HUES64 (cell line): Measurements from ENCODE around the gene OMD.

ENCODE experiments used
- H3K27ac ChIP-seq: 2 replicates; pipeline ENCODE4 v1.7.0; 2013; ENCODE audit warnings: low read depth, low read length, inconsistent platforms
- H3K27me3 ChIP-seq: 2 replicates; pipeline ENCODE4 v1.6.1; 2013; ENCODE audit warnings: mild to moderate bottlenecking, low read length; ENCODE audit not compliant: insufficient read depth
- H3K36me3 ChIP-seq: 2 replicates; pipeline ENCODE4 v1.6.1; 2013; ENCODE audit warnings: mild to moderate bottlenecking, low read length; ENCODE audit not compliant: insufficient read depth
- H3K4me1 ChIP-seq: 2 replicates; pipeline ENCODE4 v1.6.1; 2013; ENCODE audit warnings: mild to moderate bottlenecking, low read length, moderate library complexity; ENCODE audit not compliant: insufficient read depth
- H3K4me3 ChIP-seq: 2 replicates; pipeline ENCODE4 v1.5.1; 2013; ENCODE audit warnings: mild to moderate bottlenecking, low read length, moderate library complexity
- H3K9ac ChIP-seq: 2 replicates; pipeline ENCODE4 v1.6.1; 2013; ENCODE audit warnings: mild to moderate bottlenecking, low read depth, low read length
- H3K9me3 ChIP-seq: 2 replicates; pipeline ENCODE4 v1.6.1; 2013; ENCODE audit warnings: low read depth, low read length; ENCODE audit not compliant: insufficient read depth
- WGBS: fragments of 150-250, 120-280 bp; methylation state at CpG from one replicate; pipeline ENCODE4 v1.1.7; 2013; ENCODE audit warnings: missing lambda C conversion rate; 5-methylcytosine and 5-hydroxymethylcytosine counted together

The OMD gene

DNA sequence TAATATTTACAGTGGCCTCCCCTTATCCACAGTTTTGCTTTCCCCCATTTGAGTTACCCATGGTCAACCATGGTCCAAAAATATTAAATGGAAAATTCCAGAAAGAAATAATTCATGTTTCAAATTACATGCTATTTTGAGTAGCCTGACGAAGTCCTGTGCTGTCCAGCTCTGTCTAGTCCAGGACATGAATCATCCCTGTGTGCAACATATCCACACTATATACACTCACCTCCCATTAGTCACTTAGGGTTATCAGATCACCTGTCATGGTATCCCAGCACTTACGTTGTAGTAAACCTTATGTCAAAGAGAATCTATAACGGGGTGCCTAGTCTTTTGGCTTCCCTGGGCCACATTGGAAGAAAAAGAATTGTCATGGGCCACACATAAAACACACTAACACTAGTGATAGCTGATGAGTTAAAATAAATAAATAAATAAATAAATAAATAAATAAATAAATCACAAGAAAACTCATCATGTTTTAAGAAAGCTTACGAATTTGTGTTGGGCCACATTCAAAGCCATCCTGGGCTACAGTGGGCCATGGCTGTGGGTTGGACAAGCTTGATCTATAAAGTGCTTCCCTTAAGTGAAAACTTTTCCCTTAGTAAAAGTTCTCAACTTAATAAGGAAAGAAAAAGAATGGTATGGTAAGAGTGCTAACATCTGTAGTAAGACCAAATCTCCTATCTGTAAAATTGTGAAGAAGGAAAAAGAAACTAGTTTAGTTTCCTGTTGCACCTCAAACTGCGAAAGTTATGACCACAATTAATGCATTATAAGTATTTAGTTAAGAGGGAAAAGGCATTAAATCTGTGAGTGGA is 15.9 kb upstream of the OMD start:
- Histone ChIP-seq H3K4me1 (no peaks in the 10 kb centered on the region), H3K9ac (no peak overlapping the region), H3K27me3 (no peaks in the 10 kb centered on the region), H3K27ac (no peak overlapping the region), H3K4me3 (no peak overlapping the region), H3K36me3 (no peaks in the 10 kb centered on the region), H3K9me3 (no peaks in the 10 kb centered on the region)
- 97% methylated on average over 5 of the region's 5 CpGs for WGBS

DNA sequence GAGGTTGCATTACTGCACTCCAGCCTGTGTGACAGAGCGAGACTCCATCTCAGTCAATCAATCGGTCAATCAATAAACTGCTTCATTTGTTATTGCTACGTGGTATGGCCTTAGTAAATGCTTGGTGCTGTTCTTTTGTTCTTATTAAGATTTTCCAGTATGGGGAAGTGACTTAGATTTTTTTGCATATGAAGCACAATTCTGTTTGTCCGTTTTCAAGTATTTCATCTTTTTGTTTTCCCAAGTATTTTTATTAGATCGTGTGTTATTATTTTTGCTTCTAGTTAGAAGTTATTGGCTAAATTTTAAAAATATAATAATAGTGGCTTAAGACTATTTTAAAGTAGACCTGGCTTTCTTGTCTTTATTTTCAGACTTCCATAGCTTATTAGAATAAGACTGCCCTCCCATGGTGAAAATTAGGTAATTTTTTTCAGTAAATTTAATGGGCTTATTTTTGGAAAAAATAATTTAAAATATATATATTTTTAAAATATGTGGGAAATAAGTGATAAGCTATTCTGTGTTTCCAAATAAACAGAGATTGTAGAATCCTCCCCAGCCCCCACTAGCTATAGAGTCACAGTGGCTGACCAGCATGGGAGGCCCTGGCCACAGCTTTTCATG is 14.7 kb upstream of the OMD start:
- H3K9me3 ChIP-seq = no peaks in the 10 kb centered on the region
- H3K36me3 ChIP-seq = no peaks in the 10 kb centered on the region
- 88% methylated on average over 4 of the region's 5 CpGs for WGBS
- H3K9ac ChIP-seq = no peak overlapping the region
- H3K4me1 ChIP-seq = no peaks in the 10 kb centered on the region
- no peaks in the 10 kb centered on the region for H3K27me3 ChIP-seq
- no peak overlapping the region for H3K4me3 ChIP-seq
- H3K27ac ChIP-seq = no peak overlapping the region

DNA sequence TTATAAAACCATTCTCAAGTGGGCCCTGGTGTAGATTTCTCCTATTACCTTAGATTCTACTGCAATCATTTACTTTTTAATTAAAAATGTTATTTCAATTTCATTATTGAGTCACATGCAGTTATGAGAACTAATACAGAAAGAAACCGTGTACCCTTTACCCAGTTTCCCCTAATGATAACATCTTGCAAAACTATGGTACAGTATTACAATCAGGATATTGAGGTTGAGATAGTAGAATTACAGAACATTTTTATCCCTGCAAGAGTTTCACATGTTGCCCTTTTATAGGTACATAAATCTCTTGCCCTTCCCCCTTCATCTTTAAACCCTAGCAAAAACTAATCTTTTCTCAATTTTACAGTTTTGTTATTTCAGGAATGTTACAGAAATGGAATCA is 11.0 kb upstream of the OMD start:
- 83% methylated on average over 1 of the region's 1 CpG for whole genome bisulfite sequencing
- H3K4me1 ChIP-seq = no peaks in the 10 kb centered on the region
- H3K27ac ChIP-seq = no peak overlapping the region
- H3K36me3 ChIP-seq = no peaks in the 10 kb centered on the region
- no peaks in the 10 kb centered on the region for H3K9me3 ChIP-seq
- no peak overlapping the region for H3K4me3 ChIP-seq
- no peaks in the 10 kb centered on the region for H3K27me3 ChIP-seq
- no peak overlapping the region for H3K9ac ChIP-seq

DNA sequence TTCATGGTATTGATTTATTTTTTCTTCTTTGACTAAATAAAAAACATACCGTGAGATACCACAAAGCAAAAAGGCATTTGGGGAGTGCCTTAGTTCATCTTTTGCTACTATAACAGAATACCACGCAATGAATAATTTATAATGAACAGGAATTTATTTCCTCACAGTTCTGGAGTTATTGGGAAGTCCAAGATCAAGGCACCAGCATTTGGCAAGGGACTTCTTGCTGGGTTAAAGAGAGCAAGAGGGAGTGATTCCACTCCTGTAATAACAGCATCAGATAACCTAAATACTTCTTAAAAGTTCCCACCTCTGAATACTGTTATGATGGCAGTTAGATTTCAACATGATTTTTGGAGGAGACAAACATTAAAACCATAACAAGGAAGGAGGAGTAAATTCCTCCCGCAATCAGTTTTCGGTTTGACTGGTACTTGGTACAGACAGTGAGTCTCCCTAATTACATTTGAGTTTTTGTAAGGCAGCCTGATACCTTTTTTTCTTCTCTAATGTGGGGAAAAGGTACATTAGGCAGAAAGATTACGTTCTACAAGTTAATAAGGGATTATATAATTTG is 8.8 kb upstream of the OMD start:
- Histone ChIP-seq H3K4me3 (no peak overlapping the region), H3K36me3 (no peaks in the 10 kb centered on the region), H3K27ac (no peak overlapping the region), H3K9ac (no peak overlapping the region), H3K27me3 (no peaks in the 10 kb centered on the region), H3K4me1 (no peaks in the 10 kb centered on the region), H3K9me3 (no peaks in the 10 kb centered on the region)
- WGBS = 100% methylated on average over 2 of the region's 5 CpGs

DNA sequence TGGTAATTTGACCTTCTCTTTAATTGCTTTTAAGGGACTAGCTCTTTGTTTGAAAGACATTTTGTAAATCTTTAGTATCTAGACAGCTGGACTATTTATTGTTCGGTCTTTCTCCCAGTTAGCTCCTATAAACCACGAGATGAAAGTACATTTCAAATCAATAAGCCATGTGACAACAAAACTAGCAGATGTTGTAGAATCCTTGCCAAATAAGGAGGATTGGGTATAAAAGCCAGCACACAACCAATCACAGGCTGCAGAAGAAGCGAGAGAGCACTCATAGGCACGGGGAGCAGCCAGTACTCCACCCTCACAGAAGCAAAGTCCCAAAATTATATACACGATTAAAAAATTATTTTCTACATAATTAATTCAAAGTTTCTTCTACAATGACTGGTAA is 8.1 kb upstream of the OMD start:
- H3K36me3 ChIP-seq = no peaks in the 10 kb centered on the region
- H3K27ac ChIP-seq = no peak overlapping the region
- H3K27me3 ChIP-seq = no peaks in the 10 kb centered on the region
- no peaks in the 10 kb centered on the region for H3K4me1 ChIP-seq
- no peaks in the 10 kb centered on the region for H3K9me3 ChIP-seq
- no peak overlapping the region for H3K9ac ChIP-seq
- H3K4me3 ChIP-seq = no peak overlapping the region
- WGBS = 89% methylated on average over 5 of the region's 5 CpGs

DNA sequence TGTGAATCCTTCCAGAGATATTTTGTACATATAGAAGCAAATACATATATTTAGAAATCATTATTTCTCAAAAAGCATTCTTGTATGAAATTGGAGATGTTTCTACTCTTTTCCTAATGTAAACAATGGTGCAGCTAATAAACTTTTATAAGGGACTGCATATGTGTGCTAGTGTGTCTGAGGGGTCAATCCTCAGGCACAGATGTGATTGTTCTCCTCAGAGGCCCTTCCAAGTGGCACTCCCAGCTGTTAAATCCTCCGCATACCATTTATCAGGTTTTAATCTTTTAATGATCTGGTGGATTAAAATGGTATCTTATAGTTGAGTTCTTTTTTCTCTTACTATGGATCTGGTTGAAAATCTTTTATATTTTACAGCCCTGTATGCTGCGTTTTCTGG is 5.6 kb upstream of the OMD start:
- Histone ChIP-seq H3K4me3 (no peak overlapping the region), H3K9me3 (no peaks in the 10 kb centered on the region), H3K9ac (no peak overlapping the region), H3K4me1 (no peaks in the 10 kb centered on the region), H3K27ac (no peak overlapping the region), H3K27me3 (no peaks in the 10 kb centered on the region), H3K36me3 (no peaks in the 10 kb centered on the region)
- WGBS = no CpG with 5 or more reads among the region's 2 CpGs

DNA sequence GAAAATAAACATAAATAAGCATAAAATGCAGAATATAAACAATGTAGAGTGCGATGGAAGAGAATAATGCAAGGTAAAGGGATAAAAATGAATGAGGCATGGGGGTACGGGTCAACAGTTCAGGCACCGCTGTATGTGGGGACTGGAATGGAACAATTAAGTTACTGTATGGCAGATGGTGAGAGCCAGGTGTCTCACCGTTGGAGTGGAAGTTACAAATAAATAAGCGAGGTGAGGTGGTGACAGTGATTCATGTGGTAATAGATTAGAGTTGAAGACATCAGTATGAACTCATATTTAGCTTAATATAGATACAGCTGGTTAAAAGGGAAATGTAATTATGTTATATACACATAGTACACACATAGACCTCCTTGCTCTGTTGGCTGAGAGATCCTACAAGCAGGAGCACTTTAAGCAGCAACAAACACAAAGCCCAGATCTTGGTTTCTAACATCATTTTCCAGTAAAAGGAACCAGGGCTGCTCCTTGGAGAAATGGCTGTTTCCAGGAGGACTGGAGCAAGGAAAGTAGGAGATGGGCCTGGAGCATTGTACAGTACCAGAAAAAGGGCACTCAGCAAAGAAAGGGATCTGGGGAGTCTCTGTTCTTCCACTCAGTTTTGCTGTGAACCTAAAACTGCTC is 2.4 kb upstream of the OMD start:
- 93% methylated on average over 5 of the region's 5 CpGs for WGBS
- Histone ChIP-seq H3K9ac (no peak overlapping the region), H3K9me3 (no peaks in the 10 kb centered on the region), H3K4me1 (no peaks in the 10 kb centered on the region), H3K36me3 (no peaks in the 10 kb centered on the region), H3K4me3 (no peak overlapping the region), H3K27me3 (no peaks in the 10 kb centered on the region), H3K27ac (no peak overlapping the region)

DNA sequence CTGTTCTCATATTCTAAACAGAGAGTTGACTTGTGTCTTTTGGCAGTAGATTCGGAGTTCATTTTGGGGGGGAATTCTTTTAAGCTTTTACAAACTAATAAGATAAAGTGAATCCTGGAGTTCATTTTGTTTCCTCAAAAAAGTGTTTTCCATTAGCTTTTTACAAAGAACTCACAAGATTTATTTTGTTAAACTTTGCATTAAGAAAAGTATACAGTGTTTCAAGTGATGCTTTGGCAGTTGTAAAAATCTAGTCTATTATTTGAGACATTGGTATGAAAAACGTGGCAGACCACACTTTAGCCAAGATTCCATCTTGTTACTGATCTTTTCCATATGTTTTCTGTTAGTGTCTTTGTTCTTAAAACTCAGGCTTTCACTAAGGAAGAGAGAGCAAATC is 1.2 kb upstream of the OMD start:
- Histone ChIP-seq H3K36me3 (no peaks in the 10 kb centered on the region), H3K4me1 (no peaks in the 10 kb centered on the region), H3K9ac (no peak overlapping the region), H3K4me3 (no peak overlapping the region), H3K27me3 (no peaks in the 10 kb centered on the region), H3K27ac (no peak overlapping the region), H3K9me3 (no peaks in the 10 kb centered on the region)
- WGBS = 65% methylated on average over 1 of the region's 2 CpGs

DNA sequence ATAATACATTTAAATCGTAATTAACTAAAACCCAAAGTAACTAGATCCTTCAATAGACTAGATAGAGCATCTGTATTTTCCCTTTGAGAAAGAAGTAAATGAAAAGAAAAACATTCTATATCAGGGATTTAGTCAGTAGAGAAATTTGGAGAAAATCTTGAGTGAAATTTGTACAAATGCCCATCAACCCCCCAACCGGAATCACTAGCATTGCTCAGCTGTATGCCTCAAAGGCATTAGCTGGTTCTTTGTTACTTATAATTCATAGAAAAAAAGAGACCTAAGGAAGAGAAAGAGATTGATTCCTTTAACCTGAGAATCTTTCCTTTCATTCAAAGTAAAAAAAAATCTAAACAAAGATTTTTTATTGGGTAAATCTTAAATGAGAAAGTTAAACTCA is 659 bp downstream of the OMD start:
- H3K36me3 ChIP-seq = no peaks in the 10 kb centered on the region
- no peaks in the 10 kb centered on the region for H3K9me3 ChIP-seq
- no peaks in the 10 kb centered on the region for H3K27me3 ChIP-seq
- H3K9ac ChIP-seq = no peak overlapping the region
- no peak overlapping the region for H3K4me3 ChIP-seq
- WGBS = 100% methylated on average over 1 of the region's 2 CpGs
- H3K27ac ChIP-seq = no peak overlapping the region
- no peaks in the 10 kb centered on the region for H3K4me1 ChIP-seq

DNA sequence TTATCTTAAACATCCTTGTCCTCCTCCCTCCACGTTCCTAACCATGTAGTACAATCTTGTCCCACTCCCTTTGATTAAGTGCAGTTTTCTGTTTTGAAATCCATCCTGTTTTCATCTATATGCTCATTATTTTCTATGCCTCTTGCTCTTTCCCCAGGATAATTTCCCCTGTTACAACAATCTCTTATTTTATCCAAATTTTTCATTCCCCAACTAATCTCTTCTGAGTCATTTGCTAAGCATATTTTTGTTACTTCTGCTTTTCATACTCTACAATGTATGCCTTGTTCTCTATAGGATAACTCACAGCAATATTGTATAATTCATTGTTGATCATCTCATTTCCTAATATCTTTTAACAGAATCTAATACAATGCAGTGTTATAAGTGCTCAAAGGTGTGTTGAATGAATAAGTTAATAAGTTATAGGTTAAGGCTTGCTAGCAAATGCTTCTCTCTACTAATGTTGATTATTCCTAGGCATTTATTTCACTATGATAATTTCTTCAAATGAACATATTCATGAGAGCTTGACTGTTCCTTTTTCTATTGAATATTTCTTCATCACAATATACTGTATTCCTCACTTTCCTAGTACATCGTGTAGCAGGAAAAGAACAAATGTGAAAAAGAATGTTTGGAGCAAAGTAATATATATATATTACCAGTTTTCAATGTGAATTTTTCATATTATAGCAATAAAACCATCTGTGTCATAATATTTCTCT is 1.5 kb downstream of the OMD start:
- H3K27me3 ChIP-seq = no peaks in the 10 kb centered on the region
- no peak overlapping the region for H3K4me3 ChIP-seq
- 86% methylated on average over 1 of the region's 2 CpGs for WGBS
- no peak overlapping the region for H3K27ac ChIP-seq
- no peaks in the 10 kb centered on the region for H3K36me3 ChIP-seq
- no peak overlapping the region for H3K9ac ChIP-seq
- no peaks in the 10 kb centered on the region for H3K9me3 ChIP-seq
- no peaks in the 10 kb centered on the region for H3K4me1 ChIP-seq

DNA sequence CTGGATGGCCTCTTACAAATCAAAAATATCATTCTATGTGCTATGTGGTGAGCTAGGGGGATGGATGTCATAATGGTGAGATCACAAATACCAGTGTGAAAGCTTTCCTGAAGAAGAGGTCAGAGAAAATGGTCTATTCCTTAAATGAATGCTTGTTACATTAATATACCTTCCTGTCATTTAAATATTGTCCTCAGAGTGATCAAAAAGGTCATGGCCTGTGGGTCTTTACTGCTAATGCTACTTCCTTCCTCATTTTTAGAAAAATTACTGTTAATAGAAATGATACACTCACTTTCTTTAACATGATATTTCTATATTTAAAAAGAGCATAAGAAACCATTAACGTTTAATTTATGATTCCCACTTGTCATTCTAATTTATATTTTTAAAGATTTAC is 9.7 kb downstream of the OMD start:
- no peaks in the 10 kb centered on the region for H3K36me3 ChIP-seq
- no peaks in the 10 kb centered on the region for H3K9me3 ChIP-seq
- H3K27ac ChIP-seq = no peak overlapping the region
- H3K4me3 ChIP-seq = no peak overlapping the region
- no peaks in the 10 kb centered on the region for H3K4me1 ChIP-seq
- no CpG with 5 or more reads among the region's 1 CpG for WGBS
- H3K27me3 ChIP-seq = no peaks in the 10 kb centered on the region
- no peak overlapping the region for H3K9ac ChIP-seq
